B cell (primary cell): ENCODE results near the gene CDC42BPA.

Source experiments
- CTCF ChIP-seq: fragments of 200-600 bp; IDR thresholded peaks from one replicate; pipeline ENCODE4 v1.8.0; 2022; ENCODE audit warnings: antibody characterized with exemption, mild to moderate bottlenecking
- EZH2 ChIP-seq: IDR thresholded peaks from 2 replicates; pipeline ENCODE4 v1.6.1; 2012; ENCODE audit warnings: borderline replicate concordance, low read depth, mild to moderate bottlenecking, moderate library complexity, low read length; ENCODE audit not compliant: insufficient read depth, poor library complexity, severe bottlenecking

GRCh38 chr1:227316456-227316855, 1.8 kb downstream of the CDC42BPA start:
- TF ChIP-seq CTCF (no peak), EZH2 (no peak)
